Neuronal stem cell (in vitro differentiated cells): ENCODE measurements around the gene HIRIP3.

Source experiments
- DNase-seq: peaks from one replicate; pipeline ENCODE4 v3.0.0-alpha.2; 2013; ENCODE audit warnings: low spot score
- H2AFZ ChIP-seq: one replicate; pipeline ENCODE4 v1.6.1; 2013; ENCODE audit warnings: mild to moderate bottlenecking, low read length, inconsistent platforms
- H2AK5ac ChIP-seq: 2 replicates; pipeline ENCODE4 v1.6.1; 2013; ENCODE audit warnings: low read depth, mild to moderate bottlenecking, inconsistent platforms, low read length, moderate library complexity, mixed read lengths
- H2BK120ac ChIP-seq: 2 replicates; pipeline ENCODE4 v1.6.1; 2013; ENCODE audit warnings: low read depth, mild to moderate bottlenecking, inconsistent platforms, low read length, moderate library complexity, mixed read lengths
- H2BK12ac ChIP-seq: one replicate; pipeline ENCODE4 v1.6.1; 2013; ENCODE audit warnings: low read length, inconsistent platforms
- H2BK15ac ChIP-seq: 2 replicates; pipeline ENCODE4 v1.6.1; 2013; ENCODE audit warnings: mild to moderate bottlenecking, low read length, inconsistent platforms, mixed read lengths
- H2BK5ac ChIP-seq: one replicate; pipeline ENCODE4 v1.6.1; 2013; ENCODE audit warnings: inconsistent platforms, mild to moderate bottlenecking, low read length, moderate library complexity
- H3K14ac ChIP-seq: one replicate; pipeline ENCODE4 v1.6.1; 2013; ENCODE audit warnings: low read length, inconsistent platforms
- H3K18ac ChIP-seq: 2 replicates; pipeline ENCODE4 v1.6.1; 2013; ENCODE audit warnings: low read length, inconsistent platforms
- H3K23ac ChIP-seq: 2 replicates; pipeline ENCODE4 v1.6.1; 2013; ENCODE audit warnings: low read depth, mild to moderate bottlenecking, mixed read lengths, low read length, inconsistent platforms; ENCODE audit not compliant: poor library complexity
- H3K27ac ChIP-seq: replicated peaks from 3 replicates; pipeline ENCODE4 v1.5.1; 2013; ENCODE audit warnings: low read length, inconsistent platforms
- H3K27me3 ChIP-seq, 3 experiments: 2 replicates each; pipeline ENCODE4 v1.6.1; 2013; ENCODE audit warnings: low read length in 3 of 3, mild to moderate bottlenecking in 2 of 3, inconsistent platforms in 1 of 3, low read depth in 1 of 3, mixed read lengths in 1 of 3, moderate library complexity in 1 of 3; ENCODE audit not compliant: control insufficient read depth in 3 of 3, insufficient read depth in 3 of 3
- H3K36me3 ChIP-seq, 2 donors: replicated peaks in 1 of 2; 2 replicates each; pipeline ENCODE4 v1.6.1; 2013; ENCODE audit warnings: low read length in 2 of 2; ENCODE audit not compliant: control insufficient read depth in 2 of 2, insufficient read depth in 2 of 2
- H3K4ac ChIP-seq: 2 replicates; pipeline ENCODE4 v1.6.1; 2013; ENCODE audit warnings: inconsistent platforms, mild to moderate bottlenecking, low read length, moderate library complexity
- H3K4me1 ChIP-seq, 2 donors: 1 replicate in 1 of 2; 2 replicates in 1 of 2; pipeline ENCODE4 v1.6.1; 2013; ENCODE audit warnings: low read length in 2 of 2, low read depth in 1 of 2; ENCODE audit not compliant: control insufficient read depth in 2 of 2, insufficient read depth in 1 of 2
- H3K4me2 ChIP-seq: one replicate; pipeline ENCODE4 v1.6.1; 2013; ENCODE audit warnings: mild to moderate bottlenecking, low read length, inconsistent platforms; ENCODE audit not compliant: insufficient read depth, poor library complexity, severe bottlenecking
- H3K4me3 ChIP-seq, 2 donors: 2 replicates each; pipeline ENCODE4 v1.5.1; 2013; ENCODE audit warnings: low read length in 2 of 2, mild to moderate bottlenecking in 2 of 2, inconsistent platforms in 1 of 2, moderate library complexity in 1 of 2
- H3K79me1 ChIP-seq: one replicate; pipeline ENCODE4 v1.6.1; 2013; ENCODE audit warnings: low read depth, mild to moderate bottlenecking, inconsistent platforms, low read length, moderate library complexity
- H3K9ac ChIP-seq: one replicate; pipeline ENCODE4 v1.6.1; 2013; ENCODE audit warnings: mild to moderate bottlenecking, low read depth, low read length, inconsistent platforms; ENCODE audit not compliant: poor library complexity
- H3K9me3 ChIP-seq, 2 donors: replicated peaks in 1 of 2; 2 replicates each; pipeline versions ENCODE3 to v1.6.1; 2013; ENCODE audit warnings: low read length in 2 of 2, mild to moderate bottlenecking in 2 of 2, inconsistent platforms in 1 of 2, low read depth in 1 of 2, mixed read lengths in 1 of 2, moderate library complexity in 1 of 2; ENCODE audit not compliant: control insufficient read depth in 2 of 2, insufficient read depth in 1 of 2
- H4K8ac ChIP-seq: one replicate; pipeline ENCODE4 v1.6.1; 2013; ENCODE audit warnings: low read depth, mild to moderate bottlenecking, inconsistent platforms, low read length, moderate library complexity
- H4K91ac ChIP-seq: one replicate; pipeline ENCODE4 v1.6.1; 2013; ENCODE audit warnings: low read length, low read depth, mild to moderate bottlenecking, inconsistent platforms; ENCODE audit not compliant: poor library complexity
- WGBS, 2 donors: extraction: QIAGEN DNeasy Blood & Tissue Kit; methylation state at CpG; one replicate each; pipeline ENCODE4 v1.1.7; 2013; ENCODE audit warnings: missing lambda C conversion rate in 2 of 2, mixed read lengths in 1 of 2; ENCODE audit not compliant: insufficient read length in 2 of 2, insufficient replicate concordance in 1 of 2; ENCODE audit errors: extremely low coverage in 2 of 2; 5-methylcytosine and 5-hydroxymethylcytosine counted together

Gene HIRIP3

GRCh38 chr16:30026449-30026848 is 31.0 kb upstream of the HIRIP3 start:
- H3K4me1 ChIP-seq = peaks cover 6 to 17% of the 10 kb centered on the region in 2 donors
- no peak overlapping the region for H2AFZ ChIP-seq
- no peaks in the 10 kb centered on the region for H3K9me3 ChIP-seq
- H4K8ac ChIP-seq = no peak overlapping the region
- no peak overlapping the region for H2AK5ac ChIP-seq
- no peak overlapping the region for H3K18ac ChIP-seq
- no CpG with 5 or more reads among the region's 18 CpGs for WGBS, 2 donors
- H3K79me1 ChIP-seq = peaks cover 2% of the 10 kb centered on the region
- no peak overlapping the region for H3K4ac ChIP-seq
- peak overlapping the region; percentile 56 for H3K9ac ChIP-seq
- no peak overlapping the region for H4K91ac ChIP-seq
- peak overlapping the region; percentile 69 for H3K23ac ChIP-seq
- H3K27me3 ChIP-seq = peaks cover 0 to 24% (median 0%) of the 10 kb centered on the region in 3 experiments
- peaks cover 0 to 7% of the 10 kb centered on the region in 2 donors for H3K36me3 ChIP-seq
- peak overlapping the region; percentile 65 for H3K14ac ChIP-seq
- H2BK15ac ChIP-seq = no peak overlapping the region
- DNase-seq = no peak
- no peak overlapping the region for H3K27ac ChIP-seq
- H3K4me2 ChIP-seq = no peak overlapping the region
- no peak overlapping the region for H2BK120ac ChIP-seq
- H2BK12ac ChIP-seq = no peak overlapping the region
- H3K4me3 ChIP-seq = no peak overlapping the region
- H2BK5ac ChIP-seq = no peak overlapping the region

- Histone ChIP-seq H2BK15ac (peak overlapping the region; percentile 30), H4K91ac (no peak overlapping the region), H3K9ac (no peak overlapping the region), H4K8ac (peak overlapping the region; percentile 77), H3K27me3 (peaks cover 0 to 24% (median 0%) of the 10 kb centered on the region in 3 experiments), H3K14ac (no peak overlapping the region), H3K18ac (no peak overlapping the region), H3K36me3 (peaks cover 0 to 7% of the 10 kb centered on the region in 2 donors), H3K9me3 (no peaks in the 10 kb centered on the region), H2BK5ac (no peak overlapping the region), H2AK5ac (no peak overlapping the region), H3K4ac (no peak overlapping the region), H3K23ac (no peak overlapping the region), H3K4me1 (peaks cover 7 to 15% of the 10 kb centered on the region in 2 donors), H2BK12ac (no peak overlapping the region), H2AFZ (no peak overlapping the region), H3K27ac (no peak overlapping the region), H3K4me3 (no peak overlapping the region), H3K79me1 (peaks cover 4% of the 10 kb centered on the region), H3K4me2 (no peak overlapping the region), H2BK120ac (no peak overlapping the region)
- DNase-seq = no peak
- WGBS, 2 donors = no CpG with 5 or more reads among the region's 7 CpGs
Observed at GRCh38 chr16:30025574-30025973, 30.2 kb upstream of the HIRIP3 start.

- no peak overlapping the region for H4K8ac ChIP-seq
- peaks cover 4 to 13% of the 10 kb centered on the region in 2 donors for H3K4me1 ChIP-seq
- peaks cover 0 to 7% of the 10 kb centered on the region in 2 donors for H3K36me3 ChIP-seq
- H3K18ac ChIP-seq = no peak overlapping the region
- H3K79me1 ChIP-seq = peaks cover 4% of the 10 kb centered on the region
- H2BK15ac ChIP-seq = peak overlapping the region; percentile 30
- H3K27me3 ChIP-seq = peaks cover 0 to 24% (median 0%) of the 10 kb centered on the region in 3 experiments
- no peak overlapping the region for H3K9ac ChIP-seq
- H3K23ac ChIP-seq = no peak overlapping the region
- no peak overlapping the region for H3K4ac ChIP-seq
- no peak overlapping the region for H3K27ac ChIP-seq
- H2BK12ac ChIP-seq = no peak overlapping the region
- no peaks in the 10 kb centered on the region for H3K9me3 ChIP-seq
- peak overlapping the region; percentile 73 for H2BK5ac ChIP-seq
- H2AFZ ChIP-seq = no peak overlapping the region
- H2BK120ac ChIP-seq = no peak overlapping the region
- H3K4me2 ChIP-seq = no peak overlapping the region
- DNase-seq = no peak
- H4K91ac ChIP-seq = no peak overlapping the region
- H2AK5ac ChIP-seq = no peak overlapping the region
- peak overlapping the region; percentile 6 for H3K14ac ChIP-seq
- WGBS, 2 donors = no CpG with 5 or more reads among the region's 20 CpGs
- no peak overlapping the region for H3K4me3 ChIP-seq
Observed at GRCh38 chr16:30025156-30025555, 29.7 kb upstream of the HIRIP3 start.

DNA sequence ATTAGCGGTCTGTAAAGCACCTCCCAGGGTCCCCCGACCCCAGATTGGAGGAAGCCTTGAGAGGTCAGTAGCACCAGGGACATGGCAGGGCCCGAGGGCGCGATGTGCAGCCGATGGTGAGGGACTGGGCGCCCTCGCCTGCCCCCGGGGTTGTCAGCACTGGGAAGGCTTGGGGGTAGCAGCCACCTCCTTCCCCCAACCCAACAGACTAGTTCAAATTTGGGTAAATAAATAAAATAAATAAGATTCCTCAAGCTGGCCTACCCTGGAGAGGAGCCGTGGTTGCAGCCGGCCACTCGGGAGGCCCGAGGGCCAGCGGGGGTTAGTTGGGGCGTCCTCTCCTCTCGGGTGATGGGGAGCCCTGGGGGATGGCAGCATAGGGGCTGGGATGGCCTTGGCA is 29.0 kb upstream of the HIRIP3 start:
- no peak overlapping the region for H3K14ac ChIP-seq
- H3K23ac ChIP-seq = peak overlapping the region; percentile 40
- H2BK120ac ChIP-seq = no peak overlapping the region
- no peaks in the 10 kb centered on the region for H3K9me3 ChIP-seq
- peaks cover 4 to 9% of the 10 kb centered on the region in 2 donors for H3K4me1 ChIP-seq
- H3K4me3 ChIP-seq = no peak overlapping the region
- no peak for DNase-seq
- no peak overlapping the region for H3K27ac ChIP-seq
- H3K79me1 ChIP-seq = peaks cover 4% of the 10 kb centered on the region
- no peak overlapping the region for H2BK15ac ChIP-seq
- no peak overlapping the region for H3K4ac ChIP-seq
- peaks cover 0 to 20% (median 0%) of the 10 kb centered on the region in 3 experiments for H3K27me3 ChIP-seq
- no peak overlapping the region for H3K9ac ChIP-seq
- H2BK5ac ChIP-seq = peak overlapping the region; percentile 73
- no peak overlapping the region for H4K8ac ChIP-seq
- no CpG with 5 or more reads among the region's 16 CpGs for WGBS, 2 donors
- no peak overlapping the region for H4K91ac ChIP-seq
- H2BK12ac ChIP-seq = no peak overlapping the region
- no peak overlapping the region for H3K18ac ChIP-seq
- no peak overlapping the region for H3K4me2 ChIP-seq
- no peak overlapping the region for H2AK5ac ChIP-seq
- peaks cover 0 to 7% of the 10 kb centered on the region in 2 donors for H3K36me3 ChIP-seq
- H2AFZ ChIP-seq = no peak overlapping the region
